Germinal center (tissue), 1 donor: Measurements from ENCODE around the gene GRIP1.
A peak's percentile ranks its signal among the peaks of the same experiment; 100 is the strongest.

ENCODE experiments used
- DNase-seq: peaks from one replicate; pipeline ENCODE4 v3.0.0; 2012; ENCODE audit warnings: mixed read lengths, low spot score

Gene GRIP1

GRCh38 chr12:66598608-66599007 lies 80.3 kb downstream of the GRIP1 start:
- no peak for DNase-seq

- DNase-seq = no peak
These were observed 80.8 kb downstream of the GRIP1 start for GRCh38 chr12:66598079-66598478.

GRCh38 chr12:66596199-66596598 lies 82.7 kb downstream of the GRIP1 start:
- no peak for DNase-seq

GRCh38 chr12:66594688-66595087 lies 84.2 kb downstream of the GRIP1 start:
- DNase-seq = no peak

- no peak for DNase-seq
These were observed 88.4 kb downstream of the GRIP1 start for GRCh38 chr12:66590275-66590985.

- no peak for DNase-seq
These were observed 89.8 kb downstream of the GRIP1 start for GRCh38 chr12:66589095-66589494.

GRCh38 chr12:66587912-66588311 lies 91.0 kb downstream of the GRIP1 start:
- DNase-seq = no peak

- no peak for DNase-seq
These were observed 94.2 kb downstream of the GRIP1 start for GRCh38 chr12:66584673-66585072.

- DNase-seq = peak; percentile 31
These were observed 105.3 kb downstream of the GRIP1 start for GRCh38 chr12:66573605-66574004.

GRCh38 chr12:66572845-66573244 lies 106.0 kb downstream of the GRIP1 start:
- DNase-seq = no peak

GRCh38 chr12:66571361-66571915 lies 107.4 kb downstream of the GRIP1 start:
- no peak for DNase-seq

GRCh38 chr12:66563220-66563619 lies 115.7 kb downstream of the GRIP1 start:
- no peak for DNase-seq

- DNase-seq = no peak
These were observed 123.8 kb downstream of the GRIP1 start for GRCh38 chr12:66555113-66555512.

- no peak for DNase-seq
These were observed 126.2 kb downstream of the GRIP1 start for GRCh38 chr12:66552716-66553115.

GRCh38 chr12:66550626-66551025 lies 128.2 kb downstream of the GRIP1 start:
- no peak for DNase-seq

- no peak for DNase-seq
These were observed 129.9 kb downstream of the GRIP1 start for GRCh38 chr12:66549050-66549389.

GRCh38 chr12:66548338-66549049 lies 130.4 kb downstream of the GRIP1 start:
- peak; percentile 39 for DNase-seq

GRCh38 chr12:66541426-66541825 lies 137.4 kb downstream of the GRIP1 start:
- DNase-seq = no peak

GRCh38 chr12:66539431-66539830 lies 139.4 kb downstream of the GRIP1 start:
- no peak for DNase-seq

GRCh38 chr12:66538970-66539369 lies 139.9 kb downstream of the GRIP1 start:
- DNase-seq = no peak

- DNase-seq = no peak
These were observed 141.0 kb downstream of the GRIP1 start for GRCh38 chr12:66537876-66538275.

GRCh38 chr12:66533767-66534166 lies 145.1 kb downstream of the GRIP1 start:
- no peak for DNase-seq

GRCh38 chr12:66531766-66532165 lies 147.1 kb downstream of the GRIP1 start:
- no peak for DNase-seq

GRCh38 chr12:66529934-66530333 lies 148.9 kb downstream of the GRIP1 start:
- no peak for DNase-seq
